ENCODE results near the gene LURAP1L.

- TF ChIP-seq CTCF (IDR thresholded peaks at IDR 0.05) (no peak), POLR2A (IDR thresholded peaks at IDR 0.05) (no peak)
Observed at GRCh38 chr9:12778389-12778788, 3.6 kb downstream of the LURAP1L start.
